Right lobe of liver (tissue), 6 donors: ENCODE data around the gene ZNF275. TPM values are rescaled to one million over a fixed set of nuclear protein-coding genes. Genes with fewer than 3 reads are reported as not detected.
"Not testable (repeated sequence)": the region's sequence is repeated elsewhere in the genome, so short reads cannot be mapped to it uniquely, and the experiment has no call there.

ENCODE experiments used
- ATAC-seq, 4 donors: fragments of 200-7000 bp; cut with Tn5 transposase; one replicate each; pipeline ENCODE4 v1.9.1; 2020; ENCODE audit warnings: mild to moderate bottlenecking in 4 of 4, moderate library complexity in 4 of 4
- DNase-seq, 3 donors: peaks; one replicate each; pipeline ENCODE4 v3.0.0-alpha.2; 2020
- H3K27ac ChIP-seq, 3 donors: fragments of 200-600 bp; one replicate each; pipeline ENCODE4 v1.8.0; 2022
- H3K27me3 ChIP-seq, 2 donors: fragments of 200-600 bp; one replicate each; pipeline ENCODE4 v1.8.0; 2022
- H3K36me3 ChIP-seq, 4 donors: fragments of 200-600 bp; sonication (generic) in 1 of 4; one replicate each; pipeline versions ENCODE4 v1.5.1 to v1.8.0; 2017 to 2022; ENCODE audit warnings: control low read depth in 1 of 4
- H3K4me1 ChIP-seq, 4 donors: fragments of 200-600 bp; sonication (generic) in 1 of 4; one replicate each; pipeline versions ENCODE4 v1.5.1 to v1.8.0; 2017 to 2022; ENCODE audit warnings: control low read depth in 1 of 4
- H3K4me3 ChIP-seq, 3 donors: fragments of 200-600 bp; one replicate each; pipeline ENCODE4 v1.8.0; 2022
- H3K9me3 ChIP-seq, 4 donors: fragments of 200-600 bp; sonication (generic) in 1 of 4; one replicate each; pipeline versions ENCODE4 v1.5.1 to v1.8.0; 2017 to 2022; ENCODE audit warnings: control low read depth in 1 of 4
- POLR2A ChIP-seq: fragments of 450-650 bp; IDR thresholded peaks from one replicate; pipeline ENCODE4 v1.6.1; 2017; ENCODE audit warnings: antibody characterized with exemption, mild to moderate bottlenecking
- WGBS: methylation state at CpG from one replicate; pipeline ENCODE4 v1.1.6; 2018; ENCODE audit warnings: low coverage, low lambda C conversion rate; ENCODE audit not compliant: insufficient coverage; ENCODE audit errors: missing lambda C conversion rate; 5-methylcytosine and 5-hydroxymethylcytosine counted together
- intact Hi-C, 2 donors: fragments of 100-400 bp; cut with DNase I; formaldehyde crosslinking; loops; one replicate each; pipeline versions ENCODE4 v1.11.2 to v1.14.1; 2022
- total RNA-seq, 6 experiments: library from RNA; depleted of rRNA in 2 of 6; stranded (reverse); fragments of >200 nt in 2 of 6; fragmentation: NEBNext Ultra II Directional in 3 of 6; extraction: Animal tissue kit (Norgen Biotek cat#: 25700) in 3 of 6; gene quantifications; one replicate each; pipeline versions ENCODE4 v1.1.0 to v1.2.4, GENCODE V29; 2016 to 2023
- TF ChIP-seq, protein P1 (sequence below), 4 donors: fragments of 200-600 bp in 3 of 4; fragments of 450-650 bp in 1 of 4; IDR thresholded peaks; one replicate each; pipeline versions ENCODE4 v1.5.1 to v1.8.0; 2016 to 2022; ENCODE audit warnings: antibody characterized with exemption in 4 of 4, mild to moderate bottlenecking in 2 of 4
- donor health status: DM: no; HTN: yes; CAD: no.
- donor health status: DM: no; HTN: no; CAD: no.
- donor health status: DM: no; HTN: no; CAD: no.
- donor health status: DM: no; HTN: yes; CAD: no.
- donor health status: DM: no; HTN: yes; CAD: no.

Gene ZNF275
- total RNA-seq, 6 experiments from 2014 or later = 8.1 to 12.0 (median 10.3) TPM

DNA sequence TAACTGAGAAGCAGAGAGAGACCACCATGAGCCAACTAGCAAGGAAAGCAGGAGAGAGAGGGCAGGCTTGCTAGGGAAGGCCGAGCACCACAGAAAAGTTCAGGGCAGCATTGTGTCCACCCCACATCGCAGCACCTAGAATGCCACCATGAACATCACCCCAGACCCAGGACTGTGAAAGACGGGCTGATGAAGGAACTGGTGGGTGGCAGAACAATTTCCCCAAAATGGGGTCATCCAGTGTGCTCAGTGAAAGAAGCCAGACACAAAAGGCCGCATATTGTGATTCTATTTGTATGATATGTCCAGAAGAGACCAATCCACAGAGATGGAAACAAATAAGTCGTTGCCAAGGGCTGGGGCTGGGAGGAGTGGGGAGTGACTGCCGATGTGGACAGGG, 50.4 kb downstream of the ZNF275 start:
- no peak overlapping the region for H3K4me3 ChIP-seq
- H3K27ac ChIP-seq = no peak overlapping the region
- peaks cover 0 to 4% (median 0%) of the 10 kb centered on the region in 4 donors for H3K4me1 ChIP-seq
- H3K9me3 ChIP-seq = no peaks in the 10 kb centered on the region
- no peaks in the 10 kb centered on the region for H3K36me3 ChIP-seq
- no peaks in the 10 kb centered on the region for H3K27me3 ChIP-seq
- TF ChIP-seq, protein P1, sequence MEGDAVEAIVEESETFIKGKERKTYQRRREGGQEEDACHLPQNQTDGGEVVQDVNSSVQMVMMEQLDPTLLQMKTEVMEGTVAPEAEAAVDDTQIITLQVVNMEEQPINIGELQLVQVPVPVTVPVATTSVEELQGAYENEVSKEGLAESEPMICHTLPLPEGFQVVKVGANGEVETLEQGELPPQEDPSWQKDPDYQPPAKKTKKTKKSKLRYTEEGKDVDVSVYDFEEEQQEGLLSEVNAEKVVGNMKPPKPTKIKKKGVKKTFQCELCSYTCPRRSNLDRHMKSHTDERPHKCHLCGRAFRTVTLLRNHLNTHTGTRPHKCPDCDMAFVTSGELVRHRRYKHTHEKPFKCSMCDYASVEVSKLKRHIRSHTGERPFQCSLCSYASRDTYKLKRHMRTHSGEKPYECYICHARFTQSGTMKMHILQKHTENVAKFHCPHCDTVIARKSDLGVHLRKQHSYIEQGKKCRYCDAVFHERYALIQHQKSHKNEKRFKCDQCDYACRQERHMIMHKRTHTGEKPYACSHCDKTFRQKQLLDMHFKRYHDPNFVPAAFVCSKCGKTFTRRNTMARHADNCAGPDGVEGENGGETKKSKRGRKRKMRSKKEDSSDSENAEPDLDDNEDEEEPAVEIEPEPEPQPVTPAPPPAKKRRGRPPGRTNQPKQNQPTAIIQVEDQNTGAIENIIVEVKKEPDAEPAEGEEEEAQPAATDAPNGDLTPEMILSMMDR (IDR thresholded peaks at IDR 0.05) = no peak
- no peak for TF ChIP-seq POLR2A
- ATAC-seq (no peak), DNase-seq (no peak)
- intact Hi-C loops = no loop called here
- 92% methylated on average over 3 of the region's 6 CpGs for WGBS

DNA sequence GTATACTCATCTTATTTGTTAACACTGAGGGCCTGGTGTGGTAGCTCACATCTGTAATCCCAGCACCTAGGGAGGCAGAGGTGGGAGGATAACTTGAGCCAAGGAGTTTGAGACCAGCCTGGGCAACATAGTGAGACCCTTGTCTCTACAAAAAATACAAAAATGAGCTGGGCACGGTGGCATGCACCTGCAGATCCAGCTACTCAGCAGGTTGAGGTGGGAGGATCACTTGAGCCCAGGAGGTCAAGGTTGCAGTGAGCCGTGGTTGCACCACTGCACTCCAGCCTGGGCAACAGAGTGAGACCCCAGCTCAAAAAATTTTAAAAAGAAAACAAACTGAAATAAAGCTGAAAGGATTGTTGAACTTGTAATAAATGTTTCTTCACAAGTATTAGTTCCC, 51.0 kb downstream of the ZNF275 start:
- ATAC-seq, intact Hi-C loops: not testable (repeated sequence)

DNA sequence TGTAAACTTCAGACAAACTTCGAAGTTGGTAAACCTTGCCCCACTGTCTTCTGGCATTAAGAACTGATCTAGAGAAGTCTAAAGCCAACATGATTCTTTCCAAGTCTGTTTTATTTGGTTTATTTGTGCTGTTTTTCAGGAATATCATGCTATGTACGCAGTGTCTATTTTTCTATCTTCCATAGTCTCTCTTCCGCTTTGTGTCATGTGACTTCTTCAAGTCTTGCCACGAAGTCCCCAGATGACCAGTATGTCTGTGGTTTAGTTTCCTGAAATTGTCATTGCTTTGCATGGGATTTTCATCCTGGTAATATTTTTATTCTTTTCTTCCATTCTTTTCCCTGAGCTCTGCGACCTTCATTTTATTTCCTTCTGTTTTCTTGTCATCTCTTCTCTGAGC, 52.1 kb downstream of the ZNF275 start:
- Histone ChIP-seq H3K27me3 (no peaks in the 10 kb centered on the region), H3K27ac (no peak overlapping the region), H3K36me3 (no peaks in the 10 kb centered on the region), H3K4me3 (no peak overlapping the region), H3K9me3 (no peaks in the 10 kb centered on the region), H3K4me1 (peaks cover 0 to 4% (median 0%) of the 10 kb centered on the region in 4 donors)
- WGBS = 46% methylated on average over 5 of the region's 5 CpGs
- intact Hi-C loops = no loop called here
- no peak for DNase-seq
- no peak for ATAC-seq
- TF ChIP-seq, protein P1 (IDR thresholded peaks at IDR 0.05) = no peak
- TF ChIP-seq POLR2A = no peak

More for the DNA sequence above, 51.0 kb downstream of the ZNF275 start:
- not testable (repeated sequence) for DNase-seq, H3K4me3 ChIP-seq, H3K36me3 ChIP-seq, H3K4me1 ChIP-seq, H3K27ac ChIP-seq, H3K9me3 ChIP-seq, H3K27me3 ChIP-seq
- WGBS = 59% methylated on average over 2 of the region's 2 CpGs

DNA sequence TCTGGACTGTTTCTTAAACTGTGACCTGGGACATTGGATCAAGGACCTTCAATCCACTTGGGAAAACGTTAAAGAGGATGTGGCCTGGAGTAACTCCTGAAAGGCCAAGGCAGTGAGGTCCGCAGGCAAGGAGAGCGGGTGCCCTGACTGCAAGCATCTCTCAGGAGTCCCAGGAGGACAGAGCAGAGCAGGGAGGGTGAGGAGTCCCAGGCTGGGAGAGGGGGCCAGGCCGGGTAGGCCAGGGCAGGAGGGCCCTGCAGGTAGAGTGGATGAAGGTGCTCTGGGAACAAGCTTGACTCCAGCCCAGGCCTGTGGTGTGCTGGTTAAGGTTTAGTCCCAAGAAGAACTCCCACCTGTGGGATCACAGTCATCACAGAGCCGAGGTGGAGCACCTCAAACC, 53.4 kb downstream of the ZNF275 start:
- Histone ChIP-seq H3K36me3 (no peaks in the 10 kb centered on the region), H3K9me3 (no peaks in the 10 kb centered on the region), H3K27ac (no peak overlapping the region), H3K4me3 (no peak overlapping the region), H3K4me1 (no peaks in the 10 kb centered on the region), H3K27me3 (no peaks in the 10 kb centered on the region)
- intact Hi-C loops = no loop called here
- TF ChIP-seq, protein P1 (IDR thresholded peaks at IDR 0.05) = no peak
- TF ChIP-seq POLR2A = no peak
- 55% methylated on average over 4 of the region's 5 CpGs for whole genome bisulfite sequencing
- peak in 1 of 4 donors; percentile 24 for ATAC-seq
- no peak for DNase-seq

DNA sequence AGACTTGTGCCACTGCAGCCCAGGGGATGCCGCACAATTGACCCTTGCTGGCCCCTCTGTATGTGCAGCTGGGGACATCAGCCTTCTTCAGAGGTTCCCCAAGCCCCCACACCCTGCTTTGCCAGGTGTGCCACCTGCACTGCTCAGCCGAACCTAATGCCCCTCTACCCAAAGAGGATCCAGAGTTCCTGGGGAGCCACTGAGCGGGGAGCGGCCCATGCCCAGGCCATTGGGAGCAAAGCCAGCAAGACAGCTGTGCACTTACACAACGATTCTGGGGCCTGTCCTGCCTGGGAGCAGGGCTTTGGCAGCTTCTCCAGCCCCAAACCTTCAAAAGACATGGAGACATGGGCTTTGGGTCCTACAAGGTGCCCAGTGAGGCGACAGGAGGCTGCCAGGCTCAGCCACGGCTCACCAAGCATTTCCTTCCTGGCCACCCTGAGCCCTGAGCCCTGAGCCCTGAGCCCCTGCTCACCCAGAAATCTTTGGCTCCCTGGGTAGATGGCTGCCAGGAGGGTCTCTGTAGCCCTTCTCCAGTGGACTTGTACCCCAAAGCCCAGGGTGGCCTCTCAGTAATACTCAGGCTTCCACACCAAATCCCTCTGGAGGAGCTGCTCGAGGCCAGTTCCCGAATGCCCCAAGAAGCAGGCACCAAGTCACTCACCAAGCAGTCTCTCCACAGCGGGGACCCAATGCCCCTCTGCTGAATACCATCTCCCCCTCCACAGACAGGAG, 54.2 kb downstream of the ZNF275 start:
- Histone ChIP-seq H3K4me1 (no peaks in the 10 kb centered on the region), H3K4me3 (no peak overlapping the region), H3K27me3 (no peaks in the 10 kb centered on the region), H3K27ac (no peak overlapping the region), H3K36me3 (no peaks in the 10 kb centered on the region), H3K9me3 (no peaks in the 10 kb centered on the region)
- intact Hi-C loops = no loop called here
- WGBS = 80% methylated on average over 2 of the region's 10 CpGs
- DNase-seq = no peak
- ATAC-seq = peak in 1 of 4 donors; percentile 14
- TF ChIP-seq, protein P1 (IDR thresholded peaks at IDR 0.05) = no peak
- no peak for TF ChIP-seq POLR2A
